ENCODE results near the gene SYPL1.

SYPL1 gene

GRCh38 chr7:106102387-106102966, 9.6 kb downstream of the SYPL1 start:
- Histone ChIP-seq H3K9me3 (no peaks in the 10 kb centered on the region), H3K4me3 (ENCODE audit: low read depth, low read length) (no peak overlapping the region), H3K27me3 (no peaks in the 10 kb centered on the region), H3K4me1 (no peaks in the 10 kb centered on the region; the same call in 1 of the 2 replicates), H3K36me3 (peaks cover 17% of the 10 kb centered on the region)
- TF ChIP-seq CTCF (IDR thresholded peaks at IDR 0.05; ENCODE audit: low read depth, low read length) = no peak
- no peak for DNase-seq

- Histone ChIP-seq H3K4me3 (ENCODE audit: low read depth, low read length) (no peak overlapping the region), H3K27me3 (no peaks in the 10 kb centered on the region), H3K9me3 (no peaks in the 10 kb centered on the region), H3K36me3 (peaks cover 24% of the 10 kb centered on the region), H3K4me1 (no peaks in the 10 kb centered on the region; the same call in 1 of the 2 replicates)
- no peak for TF ChIP-seq CTCF (IDR thresholded peaks at IDR 0.05; ENCODE audit: low read depth, low read length)
- no peak for DNase-seq
These were observed 10.4 kb downstream of the SYPL1 start for GRCh38 chr7:106101726-106102125.

- Histone ChIP-seq H3K4me1 (no peaks in the 10 kb centered on the region; the same call in 1 of the 2 replicates), H3K4me3 (ENCODE audit: low read depth, low read length) (no peak overlapping the region), H3K27me3 (no peaks in the 10 kb centered on the region), H3K36me3 (peaks cover 29% of the 10 kb centered on the region), H3K9me3 (no peaks in the 10 kb centered on the region)
- no peak for DNase-seq
- no peak for TF ChIP-seq CTCF (IDR thresholded peaks at IDR 0.05; ENCODE audit: low read depth, low read length)
These were observed 11.1 kb downstream of the SYPL1 start for GRCh38 chr7:106100863-106101629.

GRCh38 chr7:106099539-106099938, 12.6 kb downstream of the SYPL1 start:
- Histone ChIP-seq H3K9me3 (no peaks in the 10 kb centered on the region), H3K4me1 (no peaks in the 10 kb centered on the region; the same call in 1 of the 2 replicates), H3K27me3 (no peaks in the 10 kb centered on the region), H3K4me3 (ENCODE audit: low read depth, low read length) (no peak overlapping the region), H3K36me3 (peaks cover 26% of the 10 kb centered on the region)
- DNase-seq = no peak
- TF ChIP-seq CTCF (IDR thresholded peaks at IDR 0.05; ENCODE audit: low read depth, low read length) = no peak

GRCh38 chr7:106098889-106099288, 13.2 kb downstream of the SYPL1 start:
- Histone ChIP-seq H3K4me3 (ENCODE audit: low read depth, low read length) (no peak overlapping the region), H3K9me3 (no peaks in the 10 kb centered on the region), H3K36me3 (peaks cover 26% of the 10 kb centered on the region), H3K27me3 (no peaks in the 10 kb centered on the region), H3K4me1 (no peaks in the 10 kb centered on the region; the same call in 1 of the 2 replicates)
- no peak for TF ChIP-seq CTCF (IDR thresholded peaks at IDR 0.05; ENCODE audit: low read depth, low read length)
- no peak for DNase-seq

GRCh38 chr7:106095634-106096033, 16.5 kb downstream of the SYPL1 start:
- DNase-seq = no peak
- Histone ChIP-seq H3K27me3 (no peaks in the 10 kb centered on the region), H3K36me3 (peaks cover 37% of the 10 kb centered on the region), H3K9me3 (no peaks in the 10 kb centered on the region), H3K4me1 (no peaks in the 10 kb centered on the region; the same call in 1 of the 2 replicates), H3K4me3 (ENCODE audit: low read depth, low read length) (no peak overlapping the region)
- no peak for TF ChIP-seq CTCF (IDR thresholded peaks at IDR 0.05; ENCODE audit: low read depth, low read length)
